ENCODE measurements around the gene ADARB1.

ADARB1 gene

GRCh38 chr21:45209685-45210284 lies 135.4 kb downstream of the ADARB1 start:
- H3K27me3 ChIP-seq (ENCODE audit: low read length): no peaks in the 10 kb centered on the region
- TF ChIP-seq EZH2phosphoT487 (conservative IDR thresholded peaks at IDR 0.05; ENCODE audit: low read length): no peak
- H2AFZ ChIP-seq (ENCODE audit: low read depth, low read length, severe bottlenecking): no peak overlapping the region
- no peaks in the 10 kb centered on the region for H3F3A ChIP-seq (ENCODE audit: insufficient read depth)
- no peak overlapping the region for H3K9ac ChIP-seq (ENCODE audit: low read length)
- no peaks in the 10 kb centered on the region for H4K20me1 ChIP-seq (ENCODE audit: low read depth, low read length)
- no peak overlapping the region for H3K27ac ChIP-seq (ENCODE audit: low read depth, low read length)
- H3K79me2 ChIP-seq (ENCODE audit: insufficient read depth, low read length): no peaks in the 10 kb centered on the region
- no peak overlapping the region for H3K4me3 ChIP-seq (ENCODE audit: insufficient read depth, low read length, poor library complexity, severe bottlenecking)
- H3K4me2 ChIP-seq (ENCODE audit: low read depth, low read length, poor library complexity, severe bottlenecking): no peak overlapping the region
- H3K36me3 ChIP-seq (ENCODE audit: low read length): no peaks in the 10 kb centered on the region
- H3K9me2 ChIP-seq (replicated peaks; ENCODE audit: insufficient read depth, low read length): no peaks in the 10 kb centered on the region
- H3K9me3 ChIP-seq (ENCODE audit: insufficient read depth, low read length): no peaks in the 10 kb centered on the region

GRCh38 chr21:45210461-45210983 lies 136.1 kb downstream of the ADARB1 start:
- no peaks in the 10 kb centered on the region for H3K9me2 ChIP-seq (replicated peaks; ENCODE audit: insufficient read depth, low read length)
- H3K27ac ChIP-seq (ENCODE audit: low read depth, low read length): no peak overlapping the region
- H3F3A ChIP-seq (ENCODE audit: insufficient read depth): no peaks in the 10 kb centered on the region
- H3K9me3 ChIP-seq (ENCODE audit: insufficient read depth, low read length): no peaks in the 10 kb centered on the region
- no peaks in the 10 kb centered on the region for H3K79me2 ChIP-seq (ENCODE audit: insufficient read depth, low read length)
- H2AFZ ChIP-seq (ENCODE audit: low read depth, low read length, severe bottlenecking): no peak overlapping the region
- no peak overlapping the region for H3K4me2 ChIP-seq (ENCODE audit: low read depth, low read length, poor library complexity, severe bottlenecking)
- H3K4me3 ChIP-seq (ENCODE audit: insufficient read depth, low read length, poor library complexity, severe bottlenecking): no peak overlapping the region
- TF ChIP-seq EZH2phosphoT487 (conservative IDR thresholded peaks at IDR 0.05; ENCODE audit: low read length) (no peak), CTCF (IDR thresholded peaks at IDR 0.05; ENCODE audit: insufficient read depth, low read length, poor library complexity, severe bottlenecking) (no peak)
- H3K27me3 ChIP-seq (ENCODE audit: low read length): no peaks in the 10 kb centered on the region
- H3K9ac ChIP-seq (ENCODE audit: low read length): no peak overlapping the region
- H4K20me1 ChIP-seq (ENCODE audit: low read depth, low read length): no peaks in the 10 kb centered on the region
- H3K36me3 ChIP-seq (ENCODE audit: low read length): no peaks in the 10 kb centered on the region

DNA sequence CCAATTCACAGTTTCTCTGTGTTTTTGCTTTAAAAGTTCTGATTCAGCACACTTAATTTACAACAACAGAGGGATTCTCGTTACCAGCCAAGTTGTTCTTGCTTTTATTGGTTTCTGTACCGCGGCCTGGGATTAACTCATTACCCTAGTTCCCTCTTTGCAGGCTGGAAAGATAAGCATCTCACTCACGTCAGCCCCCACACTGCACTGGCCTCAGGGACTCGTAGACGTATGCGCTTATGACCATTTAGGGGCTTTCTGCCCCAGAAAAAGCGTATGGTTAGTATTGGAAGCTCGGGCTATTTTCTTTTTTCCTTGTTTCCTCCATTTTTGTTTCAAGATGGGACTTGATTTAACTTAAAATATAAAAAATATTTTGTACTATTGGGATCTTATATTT lies 137.3 kb downstream of the ADARB1 start:
- no peaks in the 10 kb centered on the region for H3K9me3 ChIP-seq (ENCODE audit: insufficient read depth, low read length)
- H3K36me3 ChIP-seq (ENCODE audit: low read length): no peaks in the 10 kb centered on the region
- no peak overlapping the region for H3K9ac ChIP-seq (ENCODE audit: low read length)

More for the DNA sequence above, 137.3 kb downstream of the ADARB1 start:
- no peaks in the 10 kb centered on the region for H3K9me2 ChIP-seq (replicated peaks; ENCODE audit: insufficient read depth, low read length)
- H3K27me3 ChIP-seq (ENCODE audit: low read length): no peaks in the 10 kb centered on the region
- H3F3A ChIP-seq (ENCODE audit: insufficient read depth): no peaks in the 10 kb centered on the region
- no peak for TF ChIP-seq CTCF (IDR thresholded peaks at IDR 0.05; ENCODE audit: insufficient read depth, low read length, poor library complexity, severe bottlenecking)
- H3K4me2 ChIP-seq (ENCODE audit: low read depth, low read length, poor library complexity, severe bottlenecking): no peak overlapping the region
- no peak overlapping the region for H3K4me3 ChIP-seq (ENCODE audit: insufficient read depth, low read length, poor library complexity, severe bottlenecking)
- no peaks in the 10 kb centered on the region for H4K20me1 ChIP-seq (ENCODE audit: low read depth, low read length)
- no peaks in the 10 kb centered on the region for H3K79me2 ChIP-seq (ENCODE audit: insufficient read depth, low read length)
- H3K27ac ChIP-seq (ENCODE audit: low read depth, low read length): no peak overlapping the region
- H2AFZ ChIP-seq (ENCODE audit: low read depth, low read length, severe bottlenecking): no peak overlapping the region

Measured in SU-DHL-6 (cell line).